Measurements from ENCODE around the gene MDFI.
A peak's percentile ranks its signal among the peaks of the same experiment; 100 is the strongest.

The MDFI gene

GRCh38 chr6:41690541-41691330, 52.5 kb downstream of the MDFI start:
- no peak for DNase-seq

GRCh38 chr6:41691426-41692079, 53.3 kb downstream of the MDFI start:
- no peak for DNase-seq

- DNase-seq = no peak
Measured at GRCh38 chr6:41692080-41692675, 53.9 kb downstream of the MDFI start.

GRCh38 chr6:41692730-41693129, 54.5 kb downstream of the MDFI start:
- no peak for DNase-seq

- no peak for DNase-seq
Measured at GRCh38 chr6:41693281-41694240, 55.3 kb downstream of the MDFI start.

- DNase-seq = peak; percentile 40
Measured at GRCh38 chr6:41694815-41695526, 56.7 kb downstream of the MDFI start.

- no peak for DNase-seq
Measured at GRCh38 chr6:41695825-41696224, 57.6 kb downstream of the MDFI start.

- no peak for DNase-seq
Measured at GRCh38 chr6:41696788-41697187, 58.5 kb downstream of the MDFI start.

GRCh38 chr6:41697861-41698781, 59.9 kb downstream of the MDFI start:
- peak; percentile 98 for DNase-seq

- DNase-seq = no peak
Measured at GRCh38 chr6:41699063-41699462, 60.8 kb downstream of the MDFI start.

- no peak for DNase-seq
Measured at GRCh38 chr6:41700463-41701347, 62.4 kb downstream of the MDFI start.

- DNase-seq = no peak
Measured at GRCh38 chr6:41702089-41702745, 63.9 kb downstream of the MDFI start.

- no peak for DNase-seq
Measured at GRCh38 chr6:41702771-41703494, 64.7 kb downstream of the MDFI start.

All from fibroblast of upper back skin (primary cell).